ENCODE results near the gene TBC1D1. TPM values are rescaled to one million over a fixed set of nuclear protein-coding genes. Genes with fewer than 3 reads are reported as not detected.

The TBC1D1 gene
- total RNA-seq, 1 donor from 2014 or later = 92.7 TPM

- peaks cover 9% of the 10 kb centered on the region for H3K4me1 Mint-ChIP-seq (ENCODE audit: low read depth)
- H3K27ac Mint-ChIP-seq (ENCODE audit: unreplicated experiment) = no peak overlapping the region
- no peak overlapping the region for H3K4me3 Mint-ChIP-seq (ENCODE audit: unreplicated experiment)
- peaks cover 4% of the 10 kb centered on the region for H3K36me3 Mint-ChIP-seq (ENCODE audit: low read depth)
- DNase-seq (ENCODE audit: low spot score) = no peak
- no peaks in the 10 kb centered on the region for H3K27me3 Mint-ChIP-seq (ENCODE audit: low read depth)
- H3K9me3 Mint-ChIP-seq (ENCODE audit: low read depth) = peaks cover 8% of the 10 kb centered on the region
- no peak for TF ChIP-seq CTCF (IDR thresholded peaks at IDR 0.05)
Observed at GRCh38 chr4:38166768-38167167, 275.9 kb downstream of the TBC1D1 start.

DNA sequence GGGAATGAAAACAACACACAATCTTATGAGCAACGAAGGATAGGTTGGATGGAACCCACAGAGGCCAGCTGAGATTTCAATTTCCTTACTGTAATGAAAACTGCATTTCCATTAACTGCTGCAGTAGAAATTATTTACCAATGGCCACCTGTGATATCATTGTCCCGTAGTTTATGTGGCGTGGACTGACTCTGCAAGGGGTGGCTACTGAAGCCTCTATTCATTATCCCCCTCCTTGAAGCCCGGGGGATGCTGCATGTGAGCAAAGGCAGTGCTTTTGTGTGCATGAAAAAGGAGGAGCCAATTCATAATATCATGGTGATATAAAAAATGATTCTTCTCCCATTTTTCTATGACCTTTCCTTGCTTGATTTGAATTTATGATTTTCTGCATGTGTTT is 277.1 kb downstream of the TBC1D1 start:
- no peak for DNase-seq (ENCODE audit: low spot score)
- H3K27me3 Mint-ChIP-seq (ENCODE audit: low read depth) = no peaks in the 10 kb centered on the region
- peaks cover 8% of the 10 kb centered on the region for H3K9me3 Mint-ChIP-seq (ENCODE audit: low read depth)
- H3K27ac Mint-ChIP-seq (ENCODE audit: unreplicated experiment) = no peak overlapping the region
- H3K4me3 Mint-ChIP-seq (ENCODE audit: unreplicated experiment) = no peak overlapping the region
- H3K4me1 Mint-ChIP-seq (ENCODE audit: low read depth) = peaks cover 3% of the 10 kb centered on the region
- peaks cover 4% of the 10 kb centered on the region for H3K36me3 Mint-ChIP-seq (ENCODE audit: low read depth)
- no peak for TF ChIP-seq CTCF (IDR thresholded peaks at IDR 0.05)

GRCh38 chr4:38169524-38169923 is 278.6 kb downstream of the TBC1D1 start:
- no peaks in the 10 kb centered on the region for H3K27me3 Mint-ChIP-seq (ENCODE audit: low read depth)
- H3K9me3 Mint-ChIP-seq (ENCODE audit: low read depth) = peaks cover 5% of the 10 kb centered on the region
- no peak overlapping the region for H3K4me3 Mint-ChIP-seq (ENCODE audit: unreplicated experiment)
- H3K36me3 Mint-ChIP-seq (ENCODE audit: low read depth) = peaks cover 4% of the 10 kb centered on the region
- DNase-seq (ENCODE audit: low spot score) = no peak
- peaks cover 3% of the 10 kb centered on the region for H3K4me1 Mint-ChIP-seq (ENCODE audit: low read depth)
- TF ChIP-seq CTCF (IDR thresholded peaks at IDR 0.05) = peak; percentile 18
- no peak overlapping the region for H3K27ac Mint-ChIP-seq (ENCODE audit: unreplicated experiment)

DNA sequence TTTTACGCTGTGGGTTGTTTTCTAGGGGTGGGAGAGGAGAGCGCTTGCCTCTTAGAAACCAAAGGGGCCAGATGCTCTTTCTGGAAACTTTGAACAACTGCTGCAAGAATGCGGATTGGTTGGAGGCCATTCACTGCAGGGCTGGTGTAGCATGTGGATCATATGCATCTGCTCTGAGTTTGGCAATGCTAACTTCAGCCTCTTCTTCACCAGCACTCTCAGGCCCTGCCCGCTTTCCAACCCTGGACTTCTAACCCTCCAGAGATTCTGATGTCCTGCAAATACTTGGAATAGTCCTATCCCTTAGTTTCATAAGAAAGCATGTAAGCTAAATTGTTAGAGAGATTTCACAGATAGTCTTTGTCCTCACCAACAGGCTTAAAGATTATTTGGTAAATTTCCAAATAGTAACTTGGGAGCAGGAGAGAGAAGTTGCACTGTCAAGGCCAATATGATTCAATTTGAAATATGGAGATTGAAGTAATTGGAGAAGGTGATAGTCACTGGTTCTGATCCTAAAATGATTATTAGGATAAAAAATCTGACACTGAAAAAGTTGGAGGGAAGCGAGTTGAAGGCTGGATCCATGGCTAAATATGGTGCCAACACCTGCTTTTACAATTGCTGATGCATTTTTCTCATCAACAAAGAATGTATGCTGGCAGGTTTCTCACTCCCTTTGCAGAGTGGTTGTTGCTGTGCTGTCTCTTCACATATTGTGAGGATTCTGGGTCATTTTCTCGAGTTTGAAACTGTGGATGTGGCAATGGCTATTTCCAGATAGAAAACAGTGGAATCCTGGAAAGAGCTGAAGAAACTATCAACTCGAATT is 279.7 kb downstream of the TBC1D1 start:
- no peak overlapping the region for H3K27ac Mint-ChIP-seq (ENCODE audit: unreplicated experiment)
- DNase-seq (ENCODE audit: low spot score) = no peak

GRCh38 chr4:38172078-38172477 is 281.2 kb downstream of the TBC1D1 start:
- Mint-ChIP-seq H3K27me3 (ENCODE audit: low read depth) (no peaks in the 10 kb centered on the region), H3K36me3 (ENCODE audit: low read depth) (no peaks in the 10 kb centered on the region), H3K4me1 (ENCODE audit: low read depth) (peaks cover 3% of the 10 kb centered on the region), H3K9me3 (ENCODE audit: low read depth) (no peaks in the 10 kb centered on the region), H3K27ac (ENCODE audit: unreplicated experiment) (no peak overlapping the region), H3K4me3 (ENCODE audit: unreplicated experiment) (no peak overlapping the region)
- TF ChIP-seq CTCF (IDR thresholded peaks at IDR 0.05) = no peak
- DNase-seq (ENCODE audit: low spot score) = no peak

More for the DNA sequence above, 279.7 kb downstream of the TBC1D1 start:
- no peaks in the 10 kb centered on the region for H3K27me3 Mint-ChIP-seq (ENCODE audit: low read depth)
- peaks cover 3% of the 10 kb centered on the region for H3K4me1 Mint-ChIP-seq (ENCODE audit: low read depth)
- no peak for TF ChIP-seq CTCF (IDR thresholded peaks at IDR 0.05)
- no peak overlapping the region for H3K4me3 Mint-ChIP-seq (ENCODE audit: unreplicated experiment)
- peaks cover 1% of the 10 kb centered on the region for H3K9me3 Mint-ChIP-seq (ENCODE audit: low read depth)
- peaks cover under 1% of the 10 kb centered on the region for H3K36me3 Mint-ChIP-seq (ENCODE audit: low read depth)
